DND-41 (cell line): ENCODE measurements around the gene TRIM49D1.
"Not testable (repeated sequence)": the region's sequence is repeated elsewhere in the genome, so short reads cannot be mapped to it uniquely, and the experiment has no call there.

Experiments
- EZH2 ChIP-seq: IDR thresholded peaks from 3 replicates; pipeline ENCODE4 v1.6.1; 2012; ENCODE audit warnings: borderline replicate concordance, low read depth, mild to moderate bottlenecking, moderate library complexity, low read length, inconsistent platforms; ENCODE audit not compliant: severe bottlenecking
- TF ChIP-seq, protein P1 (sequence below): IDR thresholded peaks from 2 replicates; pipeline ENCODE4 v1.5.1; 2012; ENCODE audit warnings: borderline replicate concordance, low read length, moderate library complexity, mild to moderate bottlenecking; ENCODE audit not compliant: poor library complexity, severe bottlenecking; ENCODE audit errors: extremely low read depth

DNA sequence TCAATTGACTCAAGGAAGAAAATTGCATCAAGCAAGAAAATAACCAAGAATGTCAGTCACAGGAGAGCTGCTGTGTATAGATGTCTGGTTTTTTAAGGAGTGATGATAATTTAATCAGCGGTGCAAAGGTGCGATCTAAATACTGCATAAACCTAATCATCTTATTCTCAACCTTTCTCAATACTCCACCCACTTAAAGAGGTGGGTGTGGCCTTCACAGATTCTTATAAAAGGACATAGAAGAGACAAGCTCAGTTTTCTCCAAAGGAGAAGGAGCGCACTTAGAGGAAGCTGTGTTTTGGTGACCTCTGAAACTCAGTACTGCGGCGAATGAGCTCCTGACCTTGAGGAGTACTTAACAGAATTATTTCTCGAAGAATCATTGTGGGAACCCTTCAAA lies 1.7 kb upstream of the TRIM49D1 start, which contains the start of gene TRIM49D2:
- TF ChIP-seq, protein P1, sequence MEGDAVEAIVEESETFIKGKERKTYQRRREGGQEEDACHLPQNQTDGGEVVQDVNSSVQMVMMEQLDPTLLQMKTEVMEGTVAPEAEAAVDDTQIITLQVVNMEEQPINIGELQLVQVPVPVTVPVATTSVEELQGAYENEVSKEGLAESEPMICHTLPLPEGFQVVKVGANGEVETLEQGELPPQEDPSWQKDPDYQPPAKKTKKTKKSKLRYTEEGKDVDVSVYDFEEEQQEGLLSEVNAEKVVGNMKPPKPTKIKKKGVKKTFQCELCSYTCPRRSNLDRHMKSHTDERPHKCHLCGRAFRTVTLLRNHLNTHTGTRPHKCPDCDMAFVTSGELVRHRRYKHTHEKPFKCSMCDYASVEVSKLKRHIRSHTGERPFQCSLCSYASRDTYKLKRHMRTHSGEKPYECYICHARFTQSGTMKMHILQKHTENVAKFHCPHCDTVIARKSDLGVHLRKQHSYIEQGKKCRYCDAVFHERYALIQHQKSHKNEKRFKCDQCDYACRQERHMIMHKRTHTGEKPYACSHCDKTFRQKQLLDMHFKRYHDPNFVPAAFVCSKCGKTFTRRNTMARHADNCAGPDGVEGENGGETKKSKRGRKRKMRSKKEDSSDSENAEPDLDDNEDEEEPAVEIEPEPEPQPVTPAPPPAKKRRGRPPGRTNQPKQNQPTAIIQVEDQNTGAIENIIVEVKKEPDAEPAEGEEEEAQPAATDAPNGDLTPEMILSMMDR = not testable (repeated sequence)
- TF ChIP-seq EZH2 = not testable (repeated sequence)
